Measurements from ENCODE around the gene MRPL10. TPM values are rescaled to one million over a fixed set of nuclear protein-coding genes. Genes with fewer than 3 reads are reported as not detected.

MRPL10 gene
- total RNA-seq, 1 experiment from 2014 or later: 67.2 TPM

DNA sequence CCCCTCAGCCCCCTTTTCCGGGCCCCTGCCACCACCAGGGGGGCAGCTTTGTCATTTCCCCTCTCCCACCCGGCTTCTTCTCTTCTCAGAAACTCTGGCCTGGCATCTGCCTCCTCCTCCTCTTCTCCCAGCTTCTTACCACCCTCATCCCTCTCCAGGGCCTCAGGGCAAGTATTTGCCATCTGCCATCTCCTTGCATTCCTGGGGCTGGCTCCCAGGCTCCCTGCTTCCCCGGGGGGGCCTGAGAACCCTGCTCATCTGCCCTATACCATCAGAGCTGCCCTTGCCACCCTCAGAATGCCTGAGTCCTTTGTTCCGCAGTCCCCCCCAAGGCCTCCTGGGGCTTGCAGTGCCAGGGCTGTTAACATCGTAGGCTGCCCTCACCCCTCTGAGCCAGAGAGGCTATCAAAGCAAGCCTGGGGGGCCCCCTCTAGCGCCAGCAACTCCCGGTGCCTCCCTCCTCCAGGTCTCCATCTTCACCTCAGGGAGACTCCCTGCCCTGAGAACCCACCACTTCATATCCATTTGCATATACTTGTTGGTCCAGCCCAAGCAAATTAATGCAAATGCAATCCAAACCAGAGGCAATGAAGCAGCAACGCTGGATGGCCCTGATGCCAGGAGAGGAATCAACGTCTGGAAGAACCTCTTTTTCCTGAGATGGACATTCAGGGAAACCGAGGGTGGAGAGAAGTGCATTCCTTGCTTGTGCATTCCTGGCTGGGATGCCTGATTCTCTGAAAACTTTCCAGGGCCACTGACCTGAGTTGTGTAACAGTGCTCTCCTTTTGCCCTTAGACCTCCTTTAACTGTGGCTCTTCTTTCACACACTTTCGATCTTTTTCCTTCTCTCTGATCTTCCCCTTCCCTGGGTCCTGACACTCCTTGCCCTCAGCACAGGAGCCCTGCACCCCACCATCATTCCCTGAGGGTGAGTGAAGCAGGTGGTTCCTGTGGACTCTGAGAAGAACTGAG is 44.0 kb upstream of the MRPL10 start:
- Histone ChIP-seq H3K27me3 (ENCODE audit: insufficient read depth, low read length) (peaks cover 6% of the 10 kb centered on the region), H2AFZ (ENCODE audit: low read length) (no peak overlapping the region), H3K79me1 (ENCODE audit: insufficient read depth, low read depth, low read length, poor library complexity, severe bottlenecking) (no peaks in the 10 kb centered on the region), H2BK20ac (ENCODE audit: low read depth, low read length, poor library complexity, severe bottlenecking) (no peak overlapping the region), H4K5ac (ENCODE audit: insufficient read length, low read depth, low read length) (no peak overlapping the region), H3K23ac (ENCODE audit: insufficient read length, low read depth, low read length) (no peak overlapping the region), H3K79me2 (ENCODE audit: insufficient read depth, low read length) (no peaks in the 10 kb centered on the region), H4K20me1 (ENCODE audit: control insufficient read depth, insufficient read depth, insufficient read length) (no peaks in the 10 kb centered on the region), H3K4me2 (ENCODE audit: insufficient read depth, insufficient read length, low read length) (no peak overlapping the region), H3K56ac (ENCODE audit: insufficient read length, low read depth, low read length) (no peak overlapping the region), H3K14ac (ENCODE audit: insufficient read depth, low read length) (no peak overlapping the region), H4K91ac (ENCODE audit: insufficient read length, low read depth, low read length) (no peak overlapping the region), H2BK5ac (ENCODE audit: insufficient read length, low read length) (no peak overlapping the region), H3T11ph (ENCODE audit: low read length) (no peak overlapping the region), H3K4ac (ENCODE audit: low read depth, low read length) (no peak overlapping the region), H2BK15ac (ENCODE audit: low read depth, low read length) (no peak overlapping the region), H4K8ac (replicated peaks; ENCODE audit: insufficient read length, low read depth, low read length) (no peak overlapping the region), H3K27ac (ENCODE audit: insufficient read length, low read depth, low read length) (no peak overlapping the region), H3K9me3 (ENCODE audit: control insufficient read depth, low read depth, low read length) (no peaks in the 10 kb centered on the region), H2AK5ac (ENCODE audit: insufficient read length, low read length) (no peak overlapping the region), H2BK12ac (ENCODE audit: insufficient read length, low read depth, low read length) (no peak overlapping the region), H3K23me2 (ENCODE audit: insufficient read length, low read depth, low read length, poor library complexity, severe bottlenecking) (peaks cover 11% of the 10 kb centered on the region), H3K4me1 (ENCODE audit: insufficient read depth, low read length) (peaks cover 7% of the 10 kb centered on the region; the same call in 1 of the 2 replicates), H3K18ac (ENCODE audit: insufficient read length, low read depth, low read length) (no peak overlapping the region), H2BK120ac (ENCODE audit: low read depth, low read length, poor library complexity, severe bottlenecking) (no peak overlapping the region), H3K9ac (ENCODE audit: extremely low read depth, insufficient read length, low read length) (no peak overlapping the region)
- peaks cover 67% of the 10 kb centered on the region for H3K27me3 Mint-ChIP-seq (ENCODE audit: low read depth)
- DNase-seq: no peak
- peaks cover 43 to 59% of the 10 kb centered on the region in 2 experiments for H3K4me1 Mint-ChIP-seq
- H3K36me3 Mint-ChIP-seq (ENCODE audit: insufficient read depth in 1 of 3, low read depth in 3 of 3): no peaks in the 10 kb centered on the region
- WGBS (ENCODE audit: extremely low coverage, insufficient read length, low lambda C conversion rate): no CpG with 5 or more reads among the region's 11 CpGs
- H3K4me3 Mint-ChIP-seq: no peak overlapping the region; a peak in 1 of 5 replicates
- no peak overlapping the region for H3K27ac Mint-ChIP-seq
- no peaks in the 10 kb centered on the region; a peak in 1 of 5 replicates for H3K9me3 Mint-ChIP-seq
- TF ChIP-seq, protein P1, sequence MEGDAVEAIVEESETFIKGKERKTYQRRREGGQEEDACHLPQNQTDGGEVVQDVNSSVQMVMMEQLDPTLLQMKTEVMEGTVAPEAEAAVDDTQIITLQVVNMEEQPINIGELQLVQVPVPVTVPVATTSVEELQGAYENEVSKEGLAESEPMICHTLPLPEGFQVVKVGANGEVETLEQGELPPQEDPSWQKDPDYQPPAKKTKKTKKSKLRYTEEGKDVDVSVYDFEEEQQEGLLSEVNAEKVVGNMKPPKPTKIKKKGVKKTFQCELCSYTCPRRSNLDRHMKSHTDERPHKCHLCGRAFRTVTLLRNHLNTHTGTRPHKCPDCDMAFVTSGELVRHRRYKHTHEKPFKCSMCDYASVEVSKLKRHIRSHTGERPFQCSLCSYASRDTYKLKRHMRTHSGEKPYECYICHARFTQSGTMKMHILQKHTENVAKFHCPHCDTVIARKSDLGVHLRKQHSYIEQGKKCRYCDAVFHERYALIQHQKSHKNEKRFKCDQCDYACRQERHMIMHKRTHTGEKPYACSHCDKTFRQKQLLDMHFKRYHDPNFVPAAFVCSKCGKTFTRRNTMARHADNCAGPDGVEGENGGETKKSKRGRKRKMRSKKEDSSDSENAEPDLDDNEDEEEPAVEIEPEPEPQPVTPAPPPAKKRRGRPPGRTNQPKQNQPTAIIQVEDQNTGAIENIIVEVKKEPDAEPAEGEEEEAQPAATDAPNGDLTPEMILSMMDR (conservative IDR thresholded peaks at IDR 0.05): no peak

All from H9 (cell line).